ENCODE measurements around the gene EFL1. TPM values are rescaled to one million over a fixed set of nuclear protein-coding genes. Genes with fewer than 3 reads are reported as not detected.
A peak's percentile ranks its signal among the peaks of the same experiment; 100 is the strongest.

Gene EFL1
- total and polyA plus RNA-seq, 2 of the 4 experiments (the other 2 are of a cell fraction): 10.1 to 24.6 TPM

DNA sequence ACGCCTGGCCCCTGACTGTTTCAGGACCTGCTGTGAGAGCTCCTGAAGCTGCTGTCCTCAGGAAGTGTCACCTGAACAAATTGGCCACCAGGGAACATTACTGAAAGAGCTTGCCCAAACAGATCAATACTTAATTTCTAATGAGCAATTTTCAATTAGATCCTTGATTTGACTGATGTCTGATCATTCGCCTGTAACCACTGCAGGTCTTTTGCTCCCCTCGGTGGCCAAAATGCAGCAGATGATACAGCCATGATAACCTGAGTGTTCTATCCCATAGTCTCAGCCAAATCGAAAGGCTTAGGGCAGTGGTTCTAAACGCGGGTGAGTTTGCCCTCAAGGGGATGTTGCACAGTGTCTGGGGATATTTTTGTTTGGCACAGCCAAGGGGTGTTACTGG is 159.1 kb downstream of the EFL1 start:
- in situ Hi-C loops (cut with MboI; ENCODE audit: low sequenced_read_pairs) (no loop called here), intact Hi-C loops (cut with micrococcal nuclease) (loop anchor here (1.0 to 5.0 kb wide), 3 partner anchors 56 to 623 kb away; partner anchors contain the start of gene MEX3B), dilution Hi-C loops (cut with HindIII; ENCODE audit: low sequenced_read_pairs, unreplicated experiment) (no loop called here)
- Histone ChIP-seq H3K4me2 (ENCODE audit: low read depth, low read length) (no peak overlapping the region), H2AFZ (replicated peaks; ENCODE audit: low read length, poor library complexity) (no peak overlapping the region), H3K56ac (ENCODE audit: extremely low read depth, insufficient read depth, low read length) (no peak overlapping the region), H3K9me3 (ENCODE audit: control insufficient read depth, insufficient read depth, low read length) (no peaks in the 10 kb centered on the region), H4K20me1 (ENCODE audit: insufficient read depth, low read length) (no peaks in the 10 kb centered on the region), H3K36me3 (ENCODE audit: control insufficient read depth, insufficient read depth, low read length) (no peaks in the 10 kb centered on the region), H3K9ac (ENCODE audit: low read depth, low read length) (no peak overlapping the region), H3K18ac (ENCODE audit: low read depth, low read length) (no peak overlapping the region), H3K4me3 (ENCODE audit: insufficient read depth, low read depth, low read length) (no peak overlapping the region), H4K91ac (ENCODE audit: insufficient read depth, low read depth, low read length) (no peak overlapping the region), H3K27me3 (ENCODE audit: control insufficient read depth, insufficient read depth, low read length) (no peaks in the 10 kb centered on the region), H2BK15ac (ENCODE audit: low read depth, low read length) (peak overlapping the region; percentile 51; the same call in 2 of the 3 replicates), H3K9me1 (ENCODE audit: insufficient read depth, low read length) (peaks cover 23% of the 10 kb centered on the region), H2BK20ac (ENCODE audit: low read depth, low read length) (peak overlapping the region; percentile 41), H2AK5ac (ENCODE audit: low read depth, low read length) (peak overlapping the region; percentile 67; the same call in 1 of the 2 replicates), H3K23ac (ENCODE audit: low read depth, low read length) (no peak overlapping the region), H2BK120ac (ENCODE audit: low read depth, low read length) (peak overlapping the region; percentile 24), H3K4ac (ENCODE audit: low read depth, low read length) (peak overlapping the region; percentile 66; the same call in 1 of the 2 replicates), H2AK9ac (replicated peaks; ENCODE audit: low read depth, low read length, poor library complexity) (peak overlapping the region; percentile 10), H4K5ac (ENCODE audit: low read depth, low read length) (no peak overlapping the region), H3K4me1 (ENCODE audit: control insufficient read depth, insufficient read depth, low read length) (peaks cover 15% of the 10 kb centered on the region), H3K14ac (replicated peaks; ENCODE audit: low read depth, low read length) (no peak overlapping the region), H4K8ac (ENCODE audit: low read depth in 2 of 2, low read length in 2 of 2) (no peak overlapping the region), H3K27ac (ENCODE audit: insufficient read depth, low read length) (no peak overlapping the region), H3K79me1 (ENCODE audit: low read depth in 1 of 2, low read length in 2 of 2) (no peaks in the 10 kb centered on the region), H2BK5ac (ENCODE audit: low read depth, low read length, poor library complexity, severe bottlenecking) (no peak overlapping the region)
- peak; percentile 37; the same call in 1 of the 2 replicates for TF ChIP-seq SMC3 (IDR thresholded peaks at IDR 0.05; ENCODE audit: low read depth, low read length)
- TF ChIP-seq, protein P1, sequence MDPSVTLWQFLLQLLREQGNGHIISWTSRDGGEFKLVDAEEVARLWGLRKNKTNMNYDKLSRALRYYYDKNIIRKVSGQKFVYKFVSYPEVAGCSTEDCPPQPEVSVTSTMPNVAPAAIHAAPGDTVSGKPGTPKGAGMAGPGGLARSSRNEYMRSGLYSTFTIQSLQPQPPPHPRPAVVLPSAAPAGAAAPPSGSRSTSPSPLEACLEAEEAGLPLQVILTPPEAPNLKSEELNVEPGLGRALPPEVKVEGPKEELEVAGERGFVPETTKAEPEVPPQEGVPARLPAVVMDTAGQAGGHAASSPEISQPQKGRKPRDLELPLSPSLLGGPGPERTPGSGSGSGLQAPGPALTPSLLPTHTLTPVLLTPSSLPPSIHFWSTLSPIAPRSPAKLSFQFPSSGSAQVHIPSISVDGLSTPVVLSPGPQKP (IDR thresholded peaks at IDR 0.05; ENCODE audit: borderline replicate concordance, low read depth, low read length): no peak
- no peak for TF ChIP-seq RFX5 (IDR thresholded peaks at IDR 0.05; ENCODE audit: low read depth, low read length)
- no peak for TF ChIP-seq NFE2L2 (IDR thresholded peaks at IDR 0.05; ENCODE audit: low read depth, low read length)
- no peak for TF ChIP-seq CHD1 (IDR thresholded peaks at IDR 0.05; ENCODE audit: low read depth, low read length)
- TF ChIP-seq, protein P2, sequence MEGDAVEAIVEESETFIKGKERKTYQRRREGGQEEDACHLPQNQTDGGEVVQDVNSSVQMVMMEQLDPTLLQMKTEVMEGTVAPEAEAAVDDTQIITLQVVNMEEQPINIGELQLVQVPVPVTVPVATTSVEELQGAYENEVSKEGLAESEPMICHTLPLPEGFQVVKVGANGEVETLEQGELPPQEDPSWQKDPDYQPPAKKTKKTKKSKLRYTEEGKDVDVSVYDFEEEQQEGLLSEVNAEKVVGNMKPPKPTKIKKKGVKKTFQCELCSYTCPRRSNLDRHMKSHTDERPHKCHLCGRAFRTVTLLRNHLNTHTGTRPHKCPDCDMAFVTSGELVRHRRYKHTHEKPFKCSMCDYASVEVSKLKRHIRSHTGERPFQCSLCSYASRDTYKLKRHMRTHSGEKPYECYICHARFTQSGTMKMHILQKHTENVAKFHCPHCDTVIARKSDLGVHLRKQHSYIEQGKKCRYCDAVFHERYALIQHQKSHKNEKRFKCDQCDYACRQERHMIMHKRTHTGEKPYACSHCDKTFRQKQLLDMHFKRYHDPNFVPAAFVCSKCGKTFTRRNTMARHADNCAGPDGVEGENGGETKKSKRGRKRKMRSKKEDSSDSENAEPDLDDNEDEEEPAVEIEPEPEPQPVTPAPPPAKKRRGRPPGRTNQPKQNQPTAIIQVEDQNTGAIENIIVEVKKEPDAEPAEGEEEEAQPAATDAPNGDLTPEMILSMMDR (conservative IDR thresholded peaks at IDR 0.05; ENCODE audit: low read depth, low read length): peak; percentile 37
- no peak for TF ChIP-seq MXI1 (IDR thresholded peaks at IDR 0.05; ENCODE audit: borderline replicate concordance, low read depth, low read length)
- TF ChIP-seq FOS (IDR thresholded peaks at IDR 0.05; ENCODE audit: low read depth, low read length): no peak
- no peak for TF ChIP-seq BHLHE40 (IDR thresholded peaks at IDR 0.05; ENCODE audit: low read depth, low read length)
- TF ChIP-seq CEBPB (IDR thresholded peaks at IDR 0.05; ENCODE audit: low read depth, low read length): no peak
- peak; percentile 53 for TF ChIP-seq RAD21 (IDR thresholded peaks at IDR 0.05; ENCODE audit: low read length)
- TF ChIP-seq, protein P3, sequence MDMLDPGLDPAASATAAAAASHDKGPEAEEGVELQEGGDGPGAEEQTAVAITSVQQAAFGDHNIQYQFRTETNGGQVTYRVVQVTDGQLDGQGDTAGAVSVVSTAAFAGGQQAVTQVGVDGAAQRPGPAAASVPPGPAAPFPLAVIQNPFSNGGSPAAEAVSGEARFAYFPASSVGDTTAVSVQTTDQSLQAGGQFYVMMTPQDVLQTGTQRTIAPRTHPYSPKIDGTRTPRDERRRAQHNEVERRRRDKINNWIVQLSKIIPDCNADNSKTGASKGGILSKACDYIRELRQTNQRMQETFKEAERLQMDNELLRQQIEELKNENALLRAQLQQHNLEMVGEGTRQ (IDR thresholded peaks at IDR 0.05; ENCODE audit: low read depth, low read length): no peak
- TF ChIP-seq RCOR1 (IDR thresholded peaks at IDR 0.05; ENCODE audit: insufficient replicate concordance, low read length): no peak
- TF ChIP-seq MAZ (IDR thresholded peaks at IDR 0.05; ENCODE audit: borderline replicate concordance, low read depth, low read length): no peak
- ChIA-PET CTCF (interaction anchor here (1.1 to 1.6 kb wide), 2 partner anchors 37 to 55 kb away, joined by 3 read pairs; no protein-coding TSS in a partner anchor), POLR2A (ENCODE audit: unreplicated experiment) (no interaction called here)
- BruUV-seq (replicated peaks): no TSS peak
- no peak for DNase-seq
- ATAC-seq (ENCODE audit: low read depth): no peak
- WGBS, 2 experiments (ENCODE audit: extremely low coverage in 2 of 2, insufficient read length in 1 of 2): 91% methylated on average over 5 of the region's 6 CpGs; no CpG with 5 or more reads in 1 of the 2 experiments
